HepG2 (cell line): ENCODE results near the gene MYL6B. TPM values are rescaled to one million over a fixed set of nuclear protein-coding genes. Genes with fewer than 3 reads are reported as not detected.

ENCODE experiments used
- ARID2 ChIP-seq: sonication (generic); formaldehyde crosslinking; IDR thresholded peaks from 2 replicates; pipeline ENCODE4 v1.8.1; 2022; ENCODE audit warnings: mild to moderate bottlenecking, missing genetic modification reagents, borderline replicate concordance
- ARID3A ChIP-seq: IDR thresholded peaks from 2 replicates; pipeline ENCODE4 v1.6.1; 2012; ENCODE audit warnings: low read depth, low read length, improper control_type of control experiment
- ASH2L ChIP-seq: fragments of 300-600, 200-600 bp; sonication (generic); IDR thresholded peaks from 2 replicates; pipeline ENCODE4 v1.7.0; 2017; ENCODE audit warnings: low read depth, mild to moderate bottlenecking, moderate library complexity, mixed read lengths, low read length; ENCODE audit not compliant: insufficient read length
- BORCS8-MEF2B ChIP-seq: sonication (generic); formaldehyde crosslinking; IDR thresholded peaks from 2 replicates; pipeline ENCODE4 v1.8.0; 2022; ENCODE audit warnings: mild to moderate bottlenecking, missing genetic modification reagents
- GATAD2A ChIP-seq: IDR thresholded peaks from 2 replicates; pipeline ENCODE4 v1.6.1; 2016
- HMG20B ChIP-seq: conservative IDR thresholded peaks from 2 replicates; pipeline ENCODE4 v1.6.1; 2016; ENCODE audit warnings: missing genetic modification reagents, missing compliant biosample characterization
- HNRNPL ChIP-seq: fragments of 200-400 bp; formaldehyde crosslinking; IDR thresholded peaks from 2 replicates; pipeline ENCODE4 v1.6.1; 2017; ENCODE audit warnings: mild to moderate bottlenecking, low read depth, low read length
- LBX2 ChIP-seq: sonication (generic); formaldehyde crosslinking; IDR thresholded peaks from 2 replicates; pipeline ENCODE4 v1.5.0; 2020; ENCODE audit warnings: missing genetic modification reagents, mild to moderate bottlenecking, borderline replicate concordance
- MED1 ChIP-seq: sonication (generic); formaldehyde crosslinking; IDR thresholded peaks from 2 replicates; pipeline ENCODE4 v1.4.0; 2020; ENCODE audit warnings: missing genetic modification reagents
- MED8 ChIP-seq: sonication (generic); formaldehyde crosslinking; IDR thresholded peaks from 2 replicates; pipeline ENCODE4 v1.8.1; 2023; ENCODE audit warnings: mild to moderate bottlenecking, missing genetic modification reagents; ENCODE audit not compliant: insufficient replicate concordance
- NFYC ChIP-seq: IDR thresholded peaks from 2 replicates; pipeline ENCODE4 v1.6.1; 2016; ENCODE audit warnings: missing genetic modification reagents, missing compliant biosample characterization
- NR2F2 ChIP-seq: IDR thresholded peaks from 2 replicates; pipeline ENCODE4 v1.6.1; 2012; ENCODE audit warnings: low read depth, inconsistent platforms, borderline replicate concordance
- RFXANK ChIP-seq: IDR thresholded peaks from 2 replicates; pipeline ENCODE4 v1.6.1; 2016
- TRAFD1 ChIP-seq: sonication (generic); formaldehyde crosslinking; IDR thresholded peaks from 2 replicates; pipeline ENCODE4 v1.5.1; 2020; ENCODE audit warnings: missing genetic modification reagents, mild to moderate bottlenecking, borderline replicate concordance
- ZBTB7A ChIP-seq: sonication (generic); formaldehyde crosslinking; IDR thresholded peaks from 2 replicates; pipeline ENCODE4 v1.8.0; 2022; ENCODE audit warnings: mild to moderate bottlenecking, missing genetic modification reagents
- ZC3H4 ChIP-seq: sonication (generic); formaldehyde crosslinking; IDR thresholded peaks from 2 replicates; pipeline ENCODE4 v1.4.0; 2020; ENCODE audit warnings: missing genetic modification reagents, borderline replicate concordance
- ZMAT5 ChIP-seq: sonication (generic); formaldehyde crosslinking; IDR thresholded peaks from 2 replicates; pipeline ENCODE4 v1.5.0; 2020; ENCODE audit warnings: mild to moderate bottlenecking, low read depth, missing genetic modification reagents, borderline replicate concordance
- ZMYM4 ChIP-seq: sonication (generic); formaldehyde crosslinking; IDR thresholded peaks from 2 replicates; pipeline ENCODE4 v1.8.1; 2023; ENCODE audit warnings: mild to moderate bottlenecking, missing genetic modification reagents
- ZNF503 ChIP-seq: sonication (generic); formaldehyde crosslinking; IDR thresholded peaks from 2 replicates; pipeline ENCODE4 v1.4.0; 2020; ENCODE audit warnings: missing genetic modification reagents
- ZNF552 ChIP-seq: sonication (generic); formaldehyde crosslinking; IDR thresholded peaks from 2 replicates; pipeline ENCODE4 v1.9.0; 2022; ENCODE audit warnings: missing genetic modification reagents, mild to moderate bottlenecking, borderline replicate concordance
- ZNF773 ChIP-seq: sonication (generic); formaldehyde crosslinking; IDR thresholded peaks from 2 replicates; pipeline ENCODE4 v1.4.0; 2020; ENCODE audit warnings: missing genetic modification reagents, borderline replicate concordance
- ZNF883 ChIP-seq: sonication (generic); formaldehyde crosslinking; IDR thresholded peaks from 2 replicates; pipeline ENCODE4 v1.5.1; 2020; ENCODE audit warnings: mild to moderate bottlenecking, missing genetic modification reagents; ENCODE audit errors: not compliant biosample characterization
- ZSCAN20 ChIP-seq: sonication (generic); formaldehyde crosslinking; IDR thresholded peaks from 2 replicates; pipeline ENCODE4 v1.4.0; 2020; ENCODE audit warnings: missing genetic modification reagents, mild to moderate bottlenecking, borderline replicate concordance
- polyA plus RNA-seq, 8 experiments: library from polyadenylated mRNA; depleted of rRNA in 3 of 8; stranded (reverse) in 7 of 8; unstranded in 1 of 8; fragments of >200 nt; fragmentation: Illumina TruSeq in 4 of 8; extraction: Trizol in 4 of 8; gene quantifications; 2 replicates each; pipeline versions ENCODE4 v1.2.1 to v1.2.3, GENCODE V29; 2011 to 2016; ENCODE audit warnings: low read depth in 4 of 8, missing spikeins in 1 of 8, mixed read lengths in 1 of 8; ENCODE audit not compliant: insufficient read depth in 1 of 8
- total RNA-seq, 5 experiments: library from RNA; depleted of rRNA; stranded (reverse); fragments of >200 nt; fragmentation: Illumina TruSeq; extraction: Trizol; gene quantifications; 2 replicates each; pipeline ENCODE4 v1.2.3, GENCODE V29; 2016; ENCODE audit warnings: low read depth in 1 of 5

Gene MYL6B
- total and polyA plus RNA-seq, 2 of the 13 experiments (the other 11 are each of a cell fraction or from before 2014, with no cell fraction given) = 75.7 to 88.7 TPM

GRCh38 chr12:56116267-56117081 is 35.9 kb upstream of the MYL6B start, which contains the start of gene RPL41 (continued):
- no peak for TF ChIP-seq ZMAT5 (CRISPR knock-in tag)
- TF ChIP-seq ZBTB7A (CRISPR knock-in tag) = no peak
- TF ChIP-seq NR2F2 = peak; percentile 17; the same call in 1 of the 2 replicates
- no peak for TF ChIP-seq ZNF552 (CRISPR knock-in tag)
- TF ChIP-seq HMG20B = peak; percentile 38; the same call in 1 of the 2 replicates
- peak; percentile 69; the same call in 1 of the 2 replicates for TF ChIP-seq RFXANK (CRISPR knock-in tag)
- TF ChIP-seq ARID2 (CRISPR knock-in tag) = 0 out of 2 replicates have a peak, but pooled peaks have one; percentile 57
- TF ChIP-seq NFYC (CRISPR knock-in tag) = peak; percentile 21; the same call in 1 of the 2 replicates
- TF ChIP-seq TRAFD1 (CRISPR knock-in tag) = no peak
- TF ChIP-seq MED1 = peak; percentile 82
- TF ChIP-seq ZNF503 (CRISPR knock-in tag) = peak; percentile 52; the same call in 1 of the 2 replicates
- TF ChIP-seq HNRNPL = no peak
- TF ChIP-seq LBX2 (CRISPR knock-in tag) = no peak
- peak; percentile 67 for TF ChIP-seq ZNF883 (CRISPR knock-in tag)
- TF ChIP-seq MED8 (CRISPR knock-in tag) = peak; percentile 80
- peak; percentile 74; the same call in 1 of the 2 replicates for TF ChIP-seq ZC3H4 (CRISPR knock-in tag)
- 0 out of 2 replicates have a peak, but pooled peaks have one; percentile 17 for TF ChIP-seq ZSCAN20 (CRISPR knock-in tag)
- TF ChIP-seq ARID3A = no peak; the same call in 1 of the 2 replicates
- TF ChIP-seq ZNF773 (CRISPR knock-in tag) = no peak
- peak; percentile 83 for TF ChIP-seq ASH2L
- no peak; the same call in none of the 2 replicates for TF ChIP-seq BORCS8-MEF2B
- TF ChIP-seq ZMYM4 (CRISPR knock-in tag) = peak; percentile 78
- TF ChIP-seq GATAD2A = peak; percentile 38; the same call in 1 of the 2 replicates
